Panc1 (cell line): ENCODE measurements around the gene ALG5. TPM values are rescaled to one million over a fixed set of nuclear protein-coding genes. Genes with fewer than 3 reads are reported as not detected.

ENCODE experiments used
- ATAC-seq: fragments of 200-7000 bp; cut with Tn5 transposase; 2 replicates; pipeline ENCODE4 v1.9.1; 2020; ENCODE audit warnings: mild to moderate bottlenecking, moderate library complexity
- BruUV-seq: library from RNA; stranded (reverse); fragments of 400-500 nt; replicated peaks from 2 replicates; lab custom pipeline; 2021; lab: Mats Ljungman, UMichigan
- CTCF ChIA-PET: fragments of 300-600 bp; sonication (Branson Sonifier 250); formaldehyde crosslinking; loops from one replicate; lab custom pipeline; 2022; ENCODE audit warnings: antibody characterized with exemption; lab: Charles Lee
- POLR2A ChIA-PET: fragments of 300-600 bp; sonication (Branson Sonifier 250); formaldehyde crosslinking; loops from one replicate; lab custom pipeline; 2022; ENCODE audit warnings: antibody characterized with exemption; lab: Charles Lee
- DNase-seq: peaks from one replicate; pipeline ENCODE4 v3.0.0-alpha.2; 2010; ENCODE audit warnings: low read depth, low spot score
- H3K27ac ChIP-seq: 2 replicates; pipeline ENCODE4 v1.5.1; 2011; ENCODE audit warnings: mild to moderate bottlenecking, low read length, inconsistent platforms
- H3K27me3 ChIP-seq: fragments of 200-500 bp; sonication (Bioruptor generic); 2 replicates; pipeline ENCODE4 v1.6.0; 2014; ENCODE audit warnings: low read length, inconsistent platforms; ENCODE audit not compliant: control insufficient read depth, insufficient read depth
- H3K36me3 ChIP-seq: fragments of 200-500 bp; sonication (Bioruptor generic); 2 replicates; pipeline ENCODE4 v1.5.1; 2014; ENCODE audit warnings: inconsistent platforms, mild to moderate bottlenecking, low read length, moderate library complexity; ENCODE audit not compliant: control insufficient read depth, insufficient read depth
- H3K4me1 ChIP-seq: 2 replicates; pipeline ENCODE4 v1.5.1; 2011; ENCODE audit warnings: inconsistent platforms, mild to moderate bottlenecking, low read length, moderate library complexity; ENCODE audit not compliant: control insufficient read depth, insufficient read depth
- H3K4me3 ChIP-seq, 2 experiments: 2 replicates each; pipeline ENCODE4 v1.5.1; 2011 to 2012; ENCODE audit warnings: low read depth in 2 of 2, low read length in 2 of 2, mild to moderate bottlenecking in 2 of 2, inconsistent platforms in 1 of 2, moderate library complexity in 1 of 2
- H3K9me3 ChIP-seq: fragments of 200-500 bp; sonication (Bioruptor generic); 2 replicates; pipeline ENCODE4 v1.5.1; 2014; ENCODE audit warnings: low read depth, mild to moderate bottlenecking, inconsistent platforms, low read length, moderate library complexity; ENCODE audit not compliant: control insufficient read depth, insufficient read depth
- CTCF ChIP-seq: fragments of 450-650 bp; IDR thresholded peaks from 2 replicates; pipeline ENCODE4 v1.5.1; 2017; ENCODE audit warnings: mild to moderate bottlenecking
- POLR2AphosphoS5 ChIP-seq: IDR thresholded peaks from 2 replicates; pipeline ENCODE4 v1.6.1; 2012; ENCODE audit warnings: mild to moderate bottlenecking, low read depth, low read length, moderate library complexity
- REST ChIP-seq, 2 experiments: IDR thresholded peaks; 2 replicates each; pipeline ENCODE4 v1.6.1; 2011 to 2012; ENCODE audit warnings: low read depth in 2 of 2, control low read depth in 1 of 2, low read length in 1 of 2, mild to moderate bottlenecking in 1 of 2, moderate library complexity in 1 of 2; ENCODE audit not compliant: insufficient read depth in 1 of 2
- SIN3A ChIP-seq: IDR thresholded peaks from 2 replicates; pipeline ENCODE4 v1.6.1; 2012; ENCODE audit warnings: low read depth, mild to moderate bottlenecking, low read length, moderate library complexity, borderline replicate concordance; ENCODE audit not compliant: insufficient read depth
- TCF7L2 ChIP-seq: IDR thresholded peaks from 2 replicates; pipeline ENCODE4 v1.6.1; 2011; ENCODE audit warnings: mild to moderate bottlenecking, low read depth, low read length, inconsistent platforms
- in situ Hi-C: cut with HindIII; loops from 2 replicates; pipeline ENCODE4 v1.10.0; 2016; ENCODE audit warnings: low sequenced_read_pairs, low pct_unique_long_range_greater_than_20kb
- intact Hi-C: fragments of 100-400 bp; cut with micrococcal nuclease; formaldehyde crosslinking; loops from one replicate; pipeline ENCODE4 v1.10.0; 2022; ENCODE audit not compliant: unreplicated experiment
- total RNA-seq: library from RNA; stranded (reverse); gene quantifications from one replicate; pipeline ENCODE4 v1.2.1, GENCODE V29; 2021; ENCODE audit not compliant: unreplicated experiment

Gene ALG5
- total RNA-seq, 1 experiment from 2014 or later = 19.3 TPM

GRCh38 chr13:36945078-36945477, 54.1 kb downstream of the ALG5 start:
- in situ Hi-C loops (no loop called here), intact Hi-C loops (no loop called here)
- Histone ChIP-seq H3K9me3 (no peaks in the 10 kb centered on the region), H3K27me3 (no peaks in the 10 kb centered on the region), H3K27ac (no peak overlapping the region), H3K36me3 (no peaks in the 10 kb centered on the region; the same call in 1 of the 2 replicates), H3K4me1 (no peaks in the 10 kb centered on the region), H3K4me3 (no peak overlapping the region)
- TF ChIP-seq CTCF (no peak), TCF7L2 (no peak), POLR2AphosphoS5 (no peak), REST (IDR thresholded peaks at IDR 0.05; ENCODE audit: insufficient read depth in 1 of 2, low read depth in 2 of 2, low read length in 1 of 2) (no peak), SIN3A (no peak)
- POLR2A ChIA-PET = interaction anchor here (0.7 kb wide), 1 partner anchor 38 kb away, joined by 3 read pairs; no protein-coding TSS in a partner anchor
- BruUV-seq = no TSS peak
- CTCF ChIA-PET = no interaction called here
- DNase-seq (no peak), ATAC-seq (no peak)

GRCh38 chr13:36925603-36926002, 73.5 kb downstream of the ALG5 start:
- in situ Hi-C loops (no loop called here), intact Hi-C loops (no loop called here)
- Histone ChIP-seq H3K9me3 (no peaks in the 10 kb centered on the region), H3K27me3 (no peaks in the 10 kb centered on the region), H3K4me3 (no peak overlapping the region), H3K4me1 (no peaks in the 10 kb centered on the region), H3K36me3 (no peaks in the 10 kb centered on the region), H3K27ac (no peak overlapping the region)
- ChIA-PET CTCF (no interaction called here), POLR2A (no interaction called here)
- no peak for TF ChIP-seq TCF7L2
- TF ChIP-seq POLR2AphosphoS5 = no peak
- TF ChIP-seq CTCF = no peak
- no peak for TF ChIP-seq SIN3A
- no peak for TF ChIP-seq REST (IDR thresholded peaks at IDR 0.05; ENCODE audit: insufficient read depth in 1 of 2, low read depth in 2 of 2, low read length in 1 of 2)
- DNase-seq (no peak), ATAC-seq (no peak)
- no TSS peak for BruUV-seq
